WI38 (cell line): ENCODE measurements around the gene REV3L.
A peak's percentile ranks its signal among the peaks of the same experiment; 100 is the strongest.

Experiments used
- H3K4me3 ChIP-seq: 2 replicates; pipeline ENCODE4 v1.5.1; 2011; ENCODE audit warnings: low read depth, mild to moderate bottlenecking, control low read depth, low read length
- TF ChIP-seq, protein P1 (sequence below): IDR thresholded peaks from 2 replicates; pipeline ENCODE4 v1.5.1; 2012; ENCODE audit warnings: low read depth, mild to moderate bottlenecking, control low read depth, low read length

The REV3L gene

DNA sequence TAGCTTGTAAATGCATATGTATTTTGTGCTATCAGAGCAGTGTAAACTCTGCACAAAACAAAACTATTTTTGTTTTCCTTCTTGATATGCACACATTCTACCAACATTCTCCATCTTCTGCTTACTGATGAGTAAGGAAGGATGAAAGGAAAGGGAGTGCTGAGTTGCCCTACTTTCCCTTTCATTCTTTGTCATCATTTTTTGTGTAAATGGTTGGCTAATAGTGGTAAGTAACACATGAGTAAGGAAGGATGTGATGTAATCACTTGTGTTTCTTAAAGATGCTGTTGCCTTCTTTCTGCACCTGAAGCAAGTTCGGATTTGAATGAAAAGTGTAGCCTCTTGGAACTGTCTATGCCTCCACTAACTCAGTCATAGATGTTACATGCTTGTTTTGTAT lies 4.6 kb upstream of the REV3L start:
- no peak overlapping the region for H3K4me3 ChIP-seq
- TF ChIP-seq, protein P1, sequence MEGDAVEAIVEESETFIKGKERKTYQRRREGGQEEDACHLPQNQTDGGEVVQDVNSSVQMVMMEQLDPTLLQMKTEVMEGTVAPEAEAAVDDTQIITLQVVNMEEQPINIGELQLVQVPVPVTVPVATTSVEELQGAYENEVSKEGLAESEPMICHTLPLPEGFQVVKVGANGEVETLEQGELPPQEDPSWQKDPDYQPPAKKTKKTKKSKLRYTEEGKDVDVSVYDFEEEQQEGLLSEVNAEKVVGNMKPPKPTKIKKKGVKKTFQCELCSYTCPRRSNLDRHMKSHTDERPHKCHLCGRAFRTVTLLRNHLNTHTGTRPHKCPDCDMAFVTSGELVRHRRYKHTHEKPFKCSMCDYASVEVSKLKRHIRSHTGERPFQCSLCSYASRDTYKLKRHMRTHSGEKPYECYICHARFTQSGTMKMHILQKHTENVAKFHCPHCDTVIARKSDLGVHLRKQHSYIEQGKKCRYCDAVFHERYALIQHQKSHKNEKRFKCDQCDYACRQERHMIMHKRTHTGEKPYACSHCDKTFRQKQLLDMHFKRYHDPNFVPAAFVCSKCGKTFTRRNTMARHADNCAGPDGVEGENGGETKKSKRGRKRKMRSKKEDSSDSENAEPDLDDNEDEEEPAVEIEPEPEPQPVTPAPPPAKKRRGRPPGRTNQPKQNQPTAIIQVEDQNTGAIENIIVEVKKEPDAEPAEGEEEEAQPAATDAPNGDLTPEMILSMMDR: no peak

DNA sequence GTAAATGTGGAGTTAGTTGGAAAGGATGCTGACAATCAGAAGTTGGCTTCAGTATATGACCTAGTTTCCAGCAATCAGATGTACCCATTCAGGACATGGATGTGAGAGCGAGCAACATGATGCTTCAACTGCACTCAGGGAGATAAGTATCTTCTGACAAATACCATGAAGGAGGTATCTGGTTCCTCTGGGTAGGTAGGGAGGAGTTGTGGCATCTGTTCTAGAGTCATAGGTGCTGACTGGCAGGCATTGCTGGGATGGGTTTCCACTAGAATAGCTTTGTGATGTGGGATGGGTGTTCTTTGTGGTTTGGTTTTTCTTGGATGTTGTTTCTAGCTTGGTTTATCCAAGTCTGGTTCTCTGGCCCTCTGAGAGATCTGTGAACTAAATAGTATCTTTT lies 3.9 kb upstream of the REV3L start:
- TF ChIP-seq, protein P1: no peak
- no peak overlapping the region for H3K4me3 ChIP-seq

DNA sequence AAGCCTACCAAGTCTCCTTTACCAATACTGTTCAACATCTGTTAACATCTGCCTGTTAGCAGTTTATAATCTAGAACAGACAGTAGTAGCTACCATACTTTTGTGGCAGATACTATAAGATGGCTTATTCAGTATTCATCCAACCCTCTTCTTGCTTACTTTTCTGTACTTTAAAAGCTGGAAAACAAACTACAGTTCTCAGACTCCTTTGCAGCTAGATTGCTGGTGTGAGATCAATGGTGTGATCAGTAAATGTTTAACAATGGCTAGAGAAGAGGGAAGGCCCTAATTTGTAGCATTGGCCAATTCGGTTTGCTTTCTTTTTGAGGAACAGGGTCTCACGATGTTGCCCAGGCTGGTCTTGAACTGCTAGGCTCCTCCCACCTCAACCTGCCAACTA lies 3.5 kb upstream of the REV3L start:
- no peak overlapping the region for H3K4me3 ChIP-seq
- TF ChIP-seq, protein P1: no peak

DNA sequence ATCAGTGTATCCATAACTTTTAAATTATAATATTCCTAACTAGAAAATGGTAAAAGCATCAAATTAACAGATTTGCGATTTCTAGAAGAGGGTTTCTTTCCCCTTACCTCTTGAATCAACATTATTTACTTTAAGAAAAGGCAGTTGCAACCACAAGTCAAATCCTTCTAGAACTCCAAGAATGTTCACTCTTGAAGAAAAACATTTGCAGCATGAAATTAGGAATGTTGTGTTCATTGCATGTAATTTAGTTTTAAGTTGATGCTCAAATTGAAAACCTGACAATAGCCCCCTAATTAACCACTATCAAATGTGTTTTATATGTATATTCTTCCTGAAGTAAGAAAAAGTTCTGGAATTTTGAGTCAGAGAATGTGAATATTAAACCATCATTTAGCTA lies 2.3 kb upstream of the REV3L start:
- H3K4me3 ChIP-seq: peak overlapping the region; percentile 78
- TF ChIP-seq, protein P1: no peak

DNA sequence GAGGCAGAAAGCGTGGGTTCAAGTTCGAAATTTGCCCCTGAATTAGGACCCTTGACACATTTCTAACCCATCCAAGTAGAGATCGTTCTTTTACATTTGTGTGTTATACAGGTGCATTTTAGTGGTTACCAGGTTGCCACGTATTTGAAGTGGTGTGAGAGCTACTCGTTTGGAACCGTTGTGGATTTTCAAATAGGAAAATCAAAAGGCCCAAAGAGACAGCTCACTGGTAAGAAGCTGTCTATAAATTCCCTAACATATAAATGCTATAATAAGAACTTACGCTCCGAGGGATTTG lies 1.6 kb upstream of the REV3L start:
- peak overlapping the region; percentile 78 for H3K4me3 ChIP-seq
- TF ChIP-seq, protein P1: no peak

DNA sequence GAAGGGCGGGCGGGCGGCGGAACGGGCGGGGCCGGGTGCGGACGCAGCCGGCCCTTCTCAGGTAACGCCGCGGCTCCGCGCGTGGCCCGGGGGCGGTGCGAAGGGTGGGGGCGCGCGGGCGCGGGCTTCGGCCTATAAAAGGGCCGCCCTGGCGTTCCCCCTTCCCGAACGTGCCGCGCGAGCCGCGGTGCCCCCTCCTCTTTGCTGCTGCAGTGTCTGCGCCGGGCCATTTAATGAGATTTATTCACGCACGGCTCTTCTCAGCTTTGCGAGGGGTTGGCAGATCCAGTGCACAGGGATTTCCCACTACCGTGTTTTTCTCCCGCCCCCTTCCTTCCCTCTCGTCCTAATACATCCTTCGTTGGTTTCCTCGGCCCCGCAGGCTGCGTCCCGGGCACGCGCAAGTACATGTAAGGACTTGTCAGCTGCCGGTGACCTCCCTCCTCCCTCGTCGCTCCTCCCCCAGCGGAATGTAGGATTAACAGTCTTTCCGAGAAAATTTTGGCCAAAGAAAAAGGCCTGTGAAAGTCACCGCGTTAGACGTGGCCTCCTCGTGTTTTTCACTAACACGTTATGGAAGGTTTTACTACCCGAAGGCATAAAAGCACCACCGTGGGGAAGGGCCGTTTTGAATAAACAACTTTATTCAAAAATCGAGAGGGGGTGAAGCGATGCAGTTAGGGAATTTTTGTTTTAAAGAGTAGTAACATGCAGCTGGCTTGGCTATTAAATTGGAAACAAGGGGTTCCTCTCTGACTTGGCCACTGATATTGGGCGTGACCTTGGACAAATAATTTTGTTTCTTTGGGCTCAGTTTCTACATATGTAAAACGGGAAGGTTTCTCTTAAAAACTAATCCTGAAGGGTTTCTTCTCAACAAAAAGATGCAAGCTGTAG lies 966 bp upstream of the REV3L start:
- TF ChIP-seq, protein P1: no peak
- peak overlapping the region; percentile 78 for H3K4me3 ChIP-seq

DNA sequence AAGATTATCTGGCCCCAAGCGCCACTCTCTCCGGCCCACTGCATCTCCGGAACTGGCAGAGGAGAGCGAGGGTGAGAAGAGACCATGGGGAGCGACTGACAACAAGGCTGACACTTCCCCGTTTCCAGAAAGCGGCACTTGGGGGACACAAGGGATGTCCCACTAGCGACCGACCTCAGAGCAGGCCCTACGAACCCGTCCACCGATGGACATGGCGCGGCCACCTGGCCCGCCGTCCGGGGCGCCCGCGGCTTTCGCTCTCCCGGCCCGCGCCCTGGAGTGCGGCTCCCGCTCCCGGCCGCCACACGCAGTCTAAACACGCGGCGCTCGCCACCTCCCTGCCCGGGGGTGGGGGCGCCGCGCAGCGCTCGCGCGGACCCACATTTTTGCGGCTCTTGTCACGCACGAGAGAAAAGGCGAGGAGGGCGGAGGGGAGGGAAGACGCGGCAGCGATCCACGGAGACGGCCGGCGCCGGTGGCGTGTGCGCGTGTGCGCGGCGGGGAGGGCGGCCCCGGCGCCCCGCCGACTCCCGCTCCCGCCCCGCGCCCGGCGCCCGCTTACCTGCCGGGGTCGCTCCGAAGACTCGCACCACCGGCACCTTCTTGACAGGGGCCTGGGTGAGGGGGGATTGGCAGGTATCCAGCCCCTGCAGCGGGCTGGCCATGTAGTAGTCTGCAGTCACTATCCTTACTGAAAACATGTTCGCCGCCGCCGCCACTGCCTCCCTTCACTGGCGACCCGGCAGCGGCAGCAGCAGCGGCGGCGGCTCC lies 645 bp downstream of the REV3L start:
- TF ChIP-seq, protein P1: no peak
- H3K4me3 ChIP-seq: peak overlapping the region; percentile 78
